Colonic mucosa (tissue), 4 donors: ENCODE results near the gene OR2Y1. TPM values are rescaled to one million over a fixed set of nuclear protein-coding genes. Genes with fewer than 3 reads are reported as not detected.

Experiments used
- DNase-seq: peaks from one replicate; pipeline ENCODE4 v3.0.0-alpha.2; 2020
- H3K27ac ChIP-seq: fragments of 200-600 bp; one replicate; pipeline ENCODE4 v1.8.0; 2021
- H3K27me3 ChIP-seq: fragments of 200-600 bp; one replicate; pipeline ENCODE4 v1.8.0; 2021
- H3K36me3 ChIP-seq: fragments of 200-600 bp; one replicate; pipeline ENCODE4 v1.8.0; 2021
- H3K4me1 ChIP-seq: fragments of 200-600 bp; one replicate; pipeline ENCODE4 v1.8.0; 2021; ENCODE audit warnings: mild to moderate bottlenecking
- H3K4me3 ChIP-seq: fragments of 200-600 bp; one replicate; pipeline ENCODE4 v1.8.0; 2021
- H3K9ac ChIP-seq, 2 donors: one replicate each; pipeline ENCODE4 v1.7.0; 2013; ENCODE audit warnings: control low read depth in 2 of 2, low read depth in 2 of 2, low read length in 2 of 2
- H3K9me3 ChIP-seq: fragments of 200-600 bp; one replicate; pipeline ENCODE4 v1.8.0; 2021
- CTCF ChIP-seq: fragments of 200-600 bp; IDR thresholded peaks from one replicate; pipeline ENCODE4 v1.8.0; 2022; ENCODE audit warnings: antibody characterized with exemption, mild to moderate bottlenecking
- intact Hi-C: fragments of 100-400 bp; cut with DNase I; formaldehyde crosslinking; loops from one replicate; pipeline ENCODE4 v1.14.1; 2022
- total RNA-seq, 2 donors: library from RNA; stranded (reverse); fragmentation: NEBNext Ultra II Directional in 1 of 2; extraction: Animal tissue kit (Norgen Biotek cat#: 25700) in 1 of 2; gene quantifications; one replicate each; pipeline ENCODE4 v1.2.1, GENCODE V29; 2021
- donor health status: healthy.
- donor health status: DM: no; HTN: no; CAD: no.
- donor health status: DM: no; HTN: no; CAD: no.

The OR2Y1 gene
- total RNA-seq, 2 donors from 2014 or later, result not detected

DNA sequence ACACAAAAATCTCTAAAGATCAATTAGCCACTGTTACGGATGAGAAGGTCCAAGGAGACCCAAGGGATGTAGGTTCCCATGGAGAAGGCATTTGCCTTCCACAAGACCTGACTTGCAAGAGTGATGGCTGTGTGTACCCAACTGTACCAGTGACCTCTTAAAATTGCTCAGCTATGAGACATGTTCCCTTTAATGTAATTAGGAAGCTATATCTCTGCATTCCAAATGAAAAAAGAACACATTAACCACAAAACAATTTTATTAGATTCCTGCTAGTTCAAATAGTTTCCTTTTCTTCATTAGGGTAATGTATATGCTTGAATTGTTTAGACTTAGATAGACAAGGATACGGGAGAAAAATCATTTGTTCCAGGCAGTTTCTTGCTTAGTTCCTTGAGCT, 3.3 kb downstream of the OR2Y1 start:
- Histone ChIP-seq H3K9me3 (no peaks in the 10 kb centered on the region), H3K4me3 (no peak overlapping the region), H3K9ac (no peak overlapping the region), H3K36me3 (no peaks in the 10 kb centered on the region), H3K27ac (no peak overlapping the region), H3K27me3 (no peaks in the 10 kb centered on the region), H3K4me1 (no peaks in the 10 kb centered on the region)
- TF ChIP-seq CTCF, result no peak
- DNase-seq, result no peak
- intact Hi-C loops, result no loop called here

- H3K9me3 ChIP-seq, result no peaks in the 10 kb centered on the region
- H3K4me3 ChIP-seq, result no peak overlapping the region
- TF ChIP-seq CTCF, result no peak
- no peak overlapping the region for H3K9ac ChIP-seq
- DNase-seq, result no peak
- intact Hi-C loops, result no loop called here
- no peaks in the 10 kb centered on the region for H3K36me3 ChIP-seq
- H3K27ac ChIP-seq, result no peak overlapping the region
- no peaks in the 10 kb centered on the region for H3K27me3 ChIP-seq
- H3K4me1 ChIP-seq, result no peaks in the 10 kb centered on the region
These were observed 14.9 kb downstream of the OR2Y1 start for GRCh38 chr5:180724944-180725343.

- no peak for TF ChIP-seq CTCF
- Histone ChIP-seq H3K4me3 (no peak overlapping the region), H3K27me3 (no peaks in the 10 kb centered on the region), H3K9me3 (no peaks in the 10 kb centered on the region), H3K9ac (no peak overlapping the region), H3K27ac (no peak overlapping the region), H3K36me3 (no peaks in the 10 kb centered on the region), H3K4me1 (no peaks in the 10 kb centered on the region)
- DNase-seq, result no peak
- intact Hi-C loops, result no loop called here
These were observed 15.9 kb downstream of the OR2Y1 start for GRCh38 chr5:180723936-180724335.

GRCh38 chr5:180720486-180720885, 19.4 kb downstream of the OR2Y1 start:
- no peaks in the 10 kb centered on the region for H3K9me3 ChIP-seq
- no peaks in the 10 kb centered on the region for H3K27me3 ChIP-seq
- no peak overlapping the region for H3K27ac ChIP-seq
- no peaks in the 10 kb centered on the region for H3K4me1 ChIP-seq
- no peak overlapping the region for H3K9ac ChIP-seq
- no peak overlapping the region for H3K4me3 ChIP-seq
- no peak for DNase-seq
- intact Hi-C loops, result no loop called here
- H3K36me3 ChIP-seq, result no peaks in the 10 kb centered on the region
- TF ChIP-seq CTCF, result no peak

DNA sequence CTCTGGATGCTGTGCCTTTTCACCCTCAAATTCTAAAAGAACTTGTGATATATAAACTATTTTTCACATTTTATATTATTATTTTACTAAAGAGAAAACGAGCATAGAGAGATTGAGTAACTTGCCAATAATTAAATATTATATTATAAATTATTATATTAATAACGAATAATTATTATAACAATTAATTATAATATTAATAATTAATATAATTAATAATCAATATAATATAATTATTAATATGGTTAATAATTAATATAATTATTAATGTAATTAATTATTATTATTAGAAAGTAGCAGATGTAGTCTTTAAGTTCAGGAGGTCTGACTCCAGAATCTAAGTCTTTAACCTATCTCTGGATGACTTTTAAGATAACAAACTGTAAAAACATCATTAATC, 20.1 kb downstream of the OR2Y1 start:
- no peaks in the 10 kb centered on the region for H3K27me3 ChIP-seq
- no peaks in the 10 kb centered on the region for H3K36me3 ChIP-seq
- no peak overlapping the region for H3K9ac ChIP-seq
- DNase-seq, result no peak
- no peak overlapping the region for H3K27ac ChIP-seq
- TF ChIP-seq CTCF, result no peak
- no peaks in the 10 kb centered on the region for H3K4me1 ChIP-seq
- no peaks in the 10 kb centered on the region for H3K9me3 ChIP-seq
- no peak overlapping the region for H3K4me3 ChIP-seq
- intact Hi-C loops, result no loop called here
